MM.1S (cell line): ENCODE measurements around the gene SCYL2.

Source experiments
- EZH2 ChIP-seq: fragments of 300-600 bp; sonication (generic); optimal IDR thresholded peaks from 2 replicates; pipeline ENCODE3; 2017; ENCODE audit warnings: low read depth, mild to moderate bottlenecking, antibody characterized with exemption, low read length, mixed read lengths
- EZH2phosphoT487 ChIP-seq: fragments of 300-600 bp; sonication (generic); IDR thresholded peaks from 2 replicates; pipeline ENCODE4 v1.6.1; 2018; ENCODE audit warnings: antibody characterized with exemption, low read length
- TF ChIP-seq, protein P1 (sequence below): fragments of 300-600 bp; sonication (generic); IDR thresholded peaks from 2 replicates; pipeline ENCODE4 v1.5.1; 2016; ENCODE audit warnings: antibody characterized with exemption, low read length, mixed read lengths

DNA sequence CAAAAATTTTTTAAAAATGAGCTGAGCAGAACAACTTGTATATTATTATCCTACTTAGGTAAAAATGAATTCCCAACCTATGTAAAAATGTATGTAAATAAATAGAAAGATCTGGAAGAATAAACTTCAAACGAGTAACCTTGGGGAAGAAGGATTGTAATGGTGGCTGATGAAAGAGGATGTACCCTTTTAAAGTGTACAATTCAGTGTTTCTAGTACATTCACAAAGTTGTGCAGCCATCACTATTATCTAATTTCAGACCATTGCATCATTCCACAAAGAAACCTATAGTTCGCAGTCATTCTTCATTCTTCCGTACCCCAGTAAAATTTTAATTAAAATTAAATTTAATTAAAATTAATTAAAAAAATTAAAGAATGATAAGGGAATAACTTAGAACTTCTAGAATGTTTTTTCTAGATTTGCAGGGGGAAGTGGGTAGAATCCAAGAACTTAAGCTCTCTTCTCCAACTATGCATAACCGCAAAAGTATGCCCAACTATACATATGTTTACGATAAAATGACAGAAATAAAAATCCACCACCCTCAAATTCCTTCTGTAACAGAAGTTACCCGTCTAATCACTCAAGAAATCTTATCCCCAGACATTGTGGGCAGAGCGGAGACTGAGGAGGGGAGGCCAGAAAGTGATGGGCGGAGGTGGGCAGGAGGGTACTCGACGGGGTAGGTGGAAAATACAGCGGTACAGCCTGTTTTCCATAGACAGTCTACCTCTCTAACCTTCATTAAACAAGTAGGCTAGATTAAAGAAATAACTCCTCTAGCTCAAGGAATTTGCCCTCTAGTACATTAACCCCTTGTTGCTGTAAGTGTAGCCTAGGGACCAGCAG is 1.0 kb upstream of the SCYL2 start:
- TF ChIP-seq, protein P1, sequence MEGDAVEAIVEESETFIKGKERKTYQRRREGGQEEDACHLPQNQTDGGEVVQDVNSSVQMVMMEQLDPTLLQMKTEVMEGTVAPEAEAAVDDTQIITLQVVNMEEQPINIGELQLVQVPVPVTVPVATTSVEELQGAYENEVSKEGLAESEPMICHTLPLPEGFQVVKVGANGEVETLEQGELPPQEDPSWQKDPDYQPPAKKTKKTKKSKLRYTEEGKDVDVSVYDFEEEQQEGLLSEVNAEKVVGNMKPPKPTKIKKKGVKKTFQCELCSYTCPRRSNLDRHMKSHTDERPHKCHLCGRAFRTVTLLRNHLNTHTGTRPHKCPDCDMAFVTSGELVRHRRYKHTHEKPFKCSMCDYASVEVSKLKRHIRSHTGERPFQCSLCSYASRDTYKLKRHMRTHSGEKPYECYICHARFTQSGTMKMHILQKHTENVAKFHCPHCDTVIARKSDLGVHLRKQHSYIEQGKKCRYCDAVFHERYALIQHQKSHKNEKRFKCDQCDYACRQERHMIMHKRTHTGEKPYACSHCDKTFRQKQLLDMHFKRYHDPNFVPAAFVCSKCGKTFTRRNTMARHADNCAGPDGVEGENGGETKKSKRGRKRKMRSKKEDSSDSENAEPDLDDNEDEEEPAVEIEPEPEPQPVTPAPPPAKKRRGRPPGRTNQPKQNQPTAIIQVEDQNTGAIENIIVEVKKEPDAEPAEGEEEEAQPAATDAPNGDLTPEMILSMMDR, result no peak
- TF ChIP-seq EZH2phosphoT487, result no peak
- TF ChIP-seq EZH2, result no peak
